Effector CD4-positive, alpha-beta T cell (primary cell): ENCODE results near the gene CES5A. TPM values are rescaled to one million over a fixed set of nuclear protein-coding genes. Genes with fewer than 3 reads are reported as not detected.
"Not testable (repeated sequence)": the region's sequence is repeated elsewhere in the genome, so short reads cannot be mapped to it uniquely, and the experiment has no call there.

ENCODE experiments used
- DNase-seq: peaks from one replicate; pipeline ENCODE4 v3.0.0-alpha.2; 2020
- total RNA-seq: gene quantifications from one replicate; lab custom pipeline; 2026; lab: John Stamatoyannopoulos, UW

CES5A gene, protein sequence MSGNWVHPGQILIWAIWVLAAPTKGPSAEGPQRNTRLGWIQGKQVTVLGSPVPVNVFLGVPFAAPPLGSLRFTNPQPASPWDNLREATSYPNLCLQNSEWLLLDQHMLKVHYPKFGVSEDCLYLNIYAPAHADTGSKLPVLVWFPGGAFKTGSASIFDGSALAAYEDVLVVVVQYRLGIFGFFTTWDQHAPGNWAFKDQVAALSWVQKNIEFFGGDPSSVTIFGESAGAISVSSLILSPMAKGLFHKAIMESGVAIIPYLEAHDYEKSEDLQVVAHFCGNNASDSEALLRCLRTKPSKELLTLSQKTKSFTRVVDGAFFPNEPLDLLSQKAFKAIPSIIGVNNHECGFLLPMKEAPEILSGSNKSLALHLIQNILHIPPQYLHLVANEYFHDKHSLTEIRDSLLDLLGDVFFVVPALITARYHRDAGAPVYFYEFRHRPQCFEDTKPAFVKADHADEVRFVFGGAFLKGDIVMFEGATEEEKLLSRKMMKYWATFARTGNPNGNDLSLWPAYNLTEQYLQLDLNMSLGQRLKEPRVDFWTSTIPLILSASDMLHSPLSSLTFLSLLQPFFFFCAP
- total RNA-seq: not detected

DNA sequence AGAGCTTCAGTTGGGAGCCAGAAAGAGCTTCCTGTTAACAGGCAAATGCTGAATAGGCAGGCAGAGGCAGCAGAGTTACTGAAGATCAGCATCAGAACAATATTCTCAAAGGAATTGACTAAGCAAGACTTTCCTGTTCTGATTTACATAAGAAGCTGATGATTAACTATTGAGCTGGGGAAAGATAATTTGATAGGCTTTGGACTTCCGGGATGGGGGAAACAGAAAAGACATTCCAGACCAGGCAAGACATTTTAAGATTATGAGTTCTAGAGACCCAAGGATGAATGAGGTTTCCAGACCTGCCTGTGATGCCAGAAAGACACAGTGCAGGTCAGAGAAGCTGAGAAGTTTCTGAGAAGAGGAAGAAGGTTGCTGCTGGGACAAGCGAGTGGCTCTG is at the start of gene CES5A:
CES5A (minus strand) TSS at position 101 of the 400 bp plus-strand sequence. CDS start 152 bp downstream, outside the sequence.
- no peak for DNase-seq

- DNase-seq: no peak
These were observed 47.5 kb upstream of the CES5A start for GRCh38 chr16:55922662-55923061.

- DNase-seq: no peak
These were observed 42.4 kb upstream of the CES5A start for GRCh38 chr16:55917373-55918160.

GRCh38 chr16:55915096-55915827 is 40.1 kb upstream of the CES5A start:
- no peak for DNase-seq

GRCh38 chr16:55914383-55914782 is 39.2 kb upstream of the CES5A start:
- DNase-seq: no peak

DNA sequence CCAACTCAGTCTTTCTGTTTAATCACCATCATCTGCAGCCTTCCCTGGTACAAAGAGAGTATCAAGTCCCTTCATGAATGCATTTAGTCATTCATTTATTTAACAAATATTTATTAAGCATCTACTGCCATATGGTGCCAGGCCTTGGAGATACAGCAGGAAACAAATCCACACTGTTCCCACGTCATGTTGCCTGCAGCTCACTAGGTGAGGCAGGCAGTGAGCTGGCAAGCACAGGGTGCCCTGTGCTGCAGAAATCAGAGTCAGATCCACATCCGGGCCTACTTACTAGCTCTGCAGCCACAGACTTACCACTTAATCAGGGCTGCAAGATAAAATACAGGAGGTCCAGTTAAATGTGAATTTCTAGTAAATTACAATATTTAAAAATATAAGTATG is 38.5 kb upstream of the CES5A start:
- DNase-seq: no peak

DNA sequence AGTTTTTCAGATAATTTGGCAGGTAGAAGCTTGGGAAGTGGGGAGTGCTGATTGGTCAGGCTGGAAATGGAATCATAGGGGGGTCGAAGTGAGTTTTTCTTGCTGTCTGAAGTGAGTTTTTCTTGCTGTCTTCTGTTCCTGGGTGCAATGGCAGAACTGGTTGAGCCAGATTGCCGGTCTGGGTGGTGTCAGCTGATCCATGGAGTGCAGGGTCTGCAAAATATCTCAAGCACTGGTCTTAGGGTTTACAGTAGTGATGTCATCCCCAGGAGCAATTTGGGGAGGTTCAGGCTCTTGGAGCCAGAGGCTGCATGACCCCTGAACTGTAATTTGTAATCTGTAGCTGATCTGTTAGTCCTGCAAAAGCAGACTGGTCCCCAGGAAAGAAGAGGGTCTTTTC is 37.9 kb upstream of the CES5A start:
- not testable (repeated sequence) for DNase-seq

DNA sequence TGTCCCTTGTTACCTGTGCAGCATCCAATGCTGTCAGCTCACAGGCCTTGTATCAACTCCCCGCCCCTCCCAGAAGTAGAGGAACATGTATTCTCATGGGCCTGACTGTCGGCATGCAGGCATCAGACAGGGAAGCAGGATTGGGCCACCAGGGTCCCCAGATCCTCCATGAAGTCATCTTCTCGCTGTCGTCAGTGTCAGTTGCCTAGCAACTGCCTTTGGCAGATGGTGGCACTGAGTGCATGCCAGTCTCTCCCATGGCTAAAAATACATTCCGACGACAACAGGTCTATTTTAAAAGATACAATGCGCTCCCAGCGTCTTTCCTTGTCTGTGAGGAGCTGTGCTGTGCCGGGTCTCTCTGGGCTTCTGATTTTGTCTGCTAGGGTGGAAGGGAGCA is 36.8 kb upstream of the CES5A start:
- no peak for DNase-seq

DNA sequence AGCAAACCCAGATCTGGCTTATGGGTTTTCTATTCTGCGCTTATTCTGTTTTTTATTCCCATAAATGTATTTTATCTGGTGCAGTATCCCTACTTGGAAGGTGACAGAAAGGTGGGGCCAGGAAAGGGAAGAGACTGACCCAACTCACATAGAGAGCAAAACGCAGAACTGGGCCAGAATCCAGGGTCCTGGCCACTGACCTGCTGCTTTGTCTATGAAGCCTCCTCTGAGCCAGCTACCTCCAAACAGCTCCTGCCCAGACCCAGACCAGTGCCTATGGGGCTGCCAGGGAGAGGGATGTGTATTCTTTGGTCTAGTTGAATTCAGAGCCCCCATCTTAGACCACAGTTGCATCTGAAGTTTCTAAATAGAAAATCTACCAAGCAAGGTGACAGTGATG is 36.4 kb upstream of the CES5A start:
- DNase-seq: no peak

GRCh38 chr16:55909876-55910275 is 34.7 kb upstream of the CES5A start:
- DNase-seq: no peak

DNA sequence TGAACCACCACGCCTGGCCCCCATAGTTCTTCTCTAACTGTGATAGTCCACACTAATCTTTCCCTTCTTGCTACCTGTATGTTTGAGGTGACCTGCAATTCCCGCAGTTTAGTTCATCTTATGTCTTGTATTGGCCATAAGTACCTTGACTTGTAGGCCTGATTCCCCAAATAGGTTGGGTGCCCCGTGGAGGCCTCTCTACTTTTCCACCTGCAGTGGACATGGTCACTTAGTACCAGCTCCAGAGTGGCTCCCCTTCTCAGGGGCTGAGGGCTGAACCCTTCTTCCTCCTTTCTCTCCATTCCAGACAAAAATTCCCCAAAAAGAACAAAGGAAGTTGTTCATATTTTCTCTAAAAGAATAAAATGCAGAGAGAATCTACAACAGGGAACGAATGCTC is 33.5 kb upstream of the CES5A start:
- DNase-seq: no peak

DNA sequence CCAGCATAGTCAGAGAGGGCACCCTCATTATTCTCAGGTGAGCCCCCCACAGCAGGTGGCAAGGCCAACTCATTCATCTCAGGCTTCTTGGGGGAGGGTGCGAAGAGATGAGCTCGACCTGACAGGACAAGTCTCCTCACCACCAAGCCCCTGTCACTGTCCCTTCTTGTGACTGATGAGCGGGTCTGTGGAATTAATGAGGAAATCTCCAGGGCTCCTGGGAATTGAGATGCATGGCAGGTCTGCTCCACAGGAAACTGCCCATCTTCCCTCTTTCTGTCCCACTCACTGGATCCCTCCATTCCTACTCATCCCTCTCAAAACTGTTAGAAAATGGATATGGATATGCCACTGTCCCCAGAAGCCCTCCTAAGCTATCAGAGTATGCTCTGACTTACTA is 32.5 kb upstream of the CES5A start:
- no peak for DNase-seq

DNA sequence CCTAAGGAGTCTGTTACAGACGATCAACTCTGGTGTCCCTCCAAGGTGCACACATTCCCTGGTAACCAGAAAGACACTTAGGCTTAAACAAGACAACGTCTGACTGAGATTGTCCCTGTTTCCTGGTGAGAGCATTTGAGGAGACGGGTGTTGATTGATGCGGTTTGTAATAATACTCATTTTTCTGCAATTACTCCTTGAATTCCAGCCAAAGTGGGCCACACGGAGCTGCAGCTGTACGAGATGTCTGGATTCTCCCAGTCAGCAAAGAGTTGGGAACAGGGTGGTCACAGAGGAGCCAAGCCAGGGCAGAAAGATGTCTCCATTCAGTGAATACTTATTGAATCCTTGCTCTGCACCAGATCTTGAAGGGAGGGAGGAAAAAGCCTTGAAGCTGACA is 30.9 kb upstream of the CES5A start:
- no peak for DNase-seq

- no peak for DNase-seq
These were observed 30.5 kb upstream of the CES5A start for GRCh38 chr16:55905651-55906050.

DNA sequence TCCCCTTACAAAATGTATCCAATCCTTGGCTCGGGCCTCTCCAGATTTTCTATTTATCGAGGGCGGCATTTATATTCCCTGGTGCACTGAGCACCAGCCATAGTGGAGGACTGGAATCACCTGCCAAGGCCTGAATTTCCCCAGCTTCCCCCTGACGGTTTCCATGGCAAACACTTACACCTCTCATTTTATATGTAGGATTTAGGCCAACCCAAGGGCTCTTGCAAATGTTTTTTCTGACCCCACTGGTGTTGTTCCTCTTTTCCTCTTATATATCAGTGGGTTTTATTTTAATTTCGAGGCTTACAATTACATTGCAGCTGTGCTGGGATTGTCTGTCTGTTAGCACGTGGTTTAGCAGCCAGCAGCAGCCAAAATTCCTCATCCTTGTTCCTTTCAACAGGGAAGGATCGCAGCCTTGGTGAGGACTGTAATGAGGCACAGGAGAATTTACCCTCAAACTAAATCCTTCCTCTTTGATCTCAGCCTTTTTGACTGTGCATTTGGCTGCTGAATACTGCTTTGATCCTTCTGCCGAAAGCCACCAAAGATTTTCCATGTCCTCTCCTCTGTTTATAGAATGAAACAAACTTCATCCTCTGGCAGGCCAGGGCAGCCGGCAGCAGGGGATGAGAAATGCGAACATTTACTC is 26.5 kb upstream of the CES5A start:
- DNase-seq: no peak

DNA sequence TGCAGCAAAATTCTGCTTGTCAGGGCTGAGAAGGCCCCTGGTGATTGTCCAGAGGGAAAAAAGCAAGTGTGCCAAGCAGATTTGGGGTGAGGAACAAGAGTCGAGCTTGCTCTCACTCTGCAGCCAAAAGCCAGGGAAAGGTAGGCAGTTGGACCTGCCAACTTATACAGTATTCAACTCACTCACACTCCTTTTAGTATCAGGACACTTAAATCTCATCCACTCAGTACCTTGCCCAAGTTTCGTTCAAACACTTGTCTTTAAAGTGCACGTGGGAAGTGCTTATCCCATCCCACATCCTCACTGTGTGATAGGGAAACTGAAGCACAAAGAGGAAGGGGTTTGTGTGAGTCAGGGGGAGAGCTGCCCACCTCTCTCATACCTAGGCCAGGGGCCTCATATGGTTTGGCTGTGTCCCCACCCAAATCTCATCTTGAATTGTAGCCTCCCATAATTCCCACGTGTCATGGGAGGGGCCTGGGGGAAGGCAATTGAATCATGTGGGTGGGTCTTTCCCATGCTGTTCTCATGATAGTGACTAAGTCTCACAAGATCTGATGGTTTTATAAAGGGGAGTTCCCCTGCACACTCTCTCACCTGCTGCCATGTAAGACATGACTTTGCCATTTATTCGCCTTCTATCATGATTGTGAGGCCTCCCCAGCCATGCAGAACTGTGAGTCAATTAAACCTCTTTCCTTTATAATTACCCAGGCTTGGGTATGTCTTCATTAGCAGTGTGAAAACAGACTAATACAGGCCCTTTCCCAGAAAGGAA is 25.6 kb upstream of the CES5A start:
- no peak for DNase-seq

GRCh38 chr16:55899857-55900256 is 24.7 kb upstream of the CES5A start:
- no peak for DNase-seq

DNA sequence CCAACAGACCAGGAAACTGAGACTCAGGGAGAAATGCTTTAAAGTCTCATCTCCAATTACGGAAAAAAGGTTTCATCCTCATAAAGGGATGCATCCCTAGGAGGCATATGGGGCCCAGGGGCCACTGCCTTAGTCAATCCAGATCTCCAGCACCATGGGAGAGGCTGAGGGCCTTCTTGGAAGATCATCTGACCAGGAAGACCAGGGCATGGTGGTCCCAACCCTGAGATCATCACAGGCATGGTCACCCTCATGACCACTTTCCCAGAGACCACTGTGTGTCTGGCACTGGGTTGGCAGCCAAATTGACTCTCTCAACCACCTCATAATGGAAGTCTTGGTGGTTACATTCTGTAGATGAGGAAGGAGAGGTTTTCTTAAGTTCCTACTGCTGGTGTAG is 23.4 kb upstream of the CES5A start:
- no peak for DNase-seq

DNA sequence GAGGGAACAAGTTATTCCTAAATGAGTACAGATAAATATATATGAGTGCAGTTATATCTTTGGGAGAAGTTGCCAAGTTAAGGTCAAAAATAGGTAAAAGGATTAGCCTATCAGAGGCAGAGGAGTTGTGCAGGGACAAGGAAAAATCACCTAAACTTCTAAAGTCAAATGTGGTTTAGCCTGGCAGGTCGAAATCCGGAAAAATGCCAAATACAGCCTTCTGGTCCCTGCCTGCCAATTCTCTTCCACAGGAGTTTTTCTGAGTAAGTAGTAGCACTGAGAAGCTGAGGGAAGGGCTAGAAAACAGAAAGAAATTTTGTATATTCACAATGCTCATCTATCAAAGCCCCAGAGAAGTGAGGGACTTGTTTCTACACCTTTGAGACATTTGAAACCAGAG is 17.6 kb upstream of the CES5A start:
- DNase-seq: no peak

DNA sequence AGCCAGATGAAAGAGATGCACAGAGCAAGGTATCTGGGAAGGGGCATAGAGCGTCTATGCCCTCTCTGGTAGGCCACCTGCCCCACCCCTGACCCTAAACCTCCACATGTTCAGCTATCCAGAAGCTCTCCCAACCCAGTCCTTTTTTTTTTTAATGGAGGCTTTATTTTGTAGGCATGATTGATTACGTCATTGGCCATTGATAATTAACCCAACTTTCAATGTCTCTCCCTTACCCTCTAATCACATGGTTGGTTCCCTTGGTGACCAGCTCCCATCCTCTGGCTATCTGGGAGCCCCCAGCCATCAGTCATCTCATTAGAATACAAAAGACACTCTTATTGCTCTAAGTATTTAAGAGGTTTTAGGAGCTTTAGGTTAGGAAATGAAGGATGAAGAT is 14.3 kb upstream of the CES5A start:
- DNase-seq: no peak

DNA sequence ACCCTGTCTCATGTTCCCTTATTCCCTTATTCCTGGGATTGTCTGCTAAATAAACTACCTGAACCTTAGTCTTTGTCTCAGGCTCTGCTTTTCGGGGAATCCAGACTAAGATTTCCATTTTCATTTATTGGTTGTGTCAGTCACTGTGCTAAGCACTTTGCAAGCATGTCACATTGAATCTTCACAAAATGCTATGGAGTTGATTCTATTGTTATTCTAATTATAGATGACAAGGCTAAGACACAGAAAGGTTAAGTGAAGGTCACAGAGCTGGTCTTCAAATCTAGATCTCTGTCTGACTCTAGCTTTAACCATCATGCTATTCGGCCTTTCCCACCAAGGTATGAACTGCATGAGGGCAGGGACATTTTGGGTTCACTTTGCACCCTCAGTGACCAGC is 13.4 kb upstream of the CES5A start:
- no peak for DNase-seq

GRCh38 chr16:55876854-55877253 is 1.7 kb upstream of the CES5A start:
- no peak for DNase-seq
